HCT116 (cell line): ENCODE results near the gene CD82. TPM values are rescaled to one million over a fixed set of nuclear protein-coding genes. Genes with fewer than 3 reads are reported as not detected.

Source experiments
- ATAC-seq: fragments of 200-7000 bp; cut with Tn5 transposase; 2 replicates; pipeline ENCODE4 v1.9.1; 2020; ENCODE audit warnings: mild to moderate bottlenecking, moderate library complexity
- BruUV-seq: library from RNA; stranded (reverse); fragments of 400-500 nt; replicated peaks from 2 replicates; lab custom pipeline; 2021; lab: Mats Ljungman, UMichigan
- CTCF ChIA-PET: fragments of 300-600 bp; sonication (Branson Sonifier 250); formaldehyde crosslinking; loops from one replicate; lab custom pipeline; 2021; ENCODE audit warnings: antibody characterized with exemption; lab: Charles Lee
- POLR2A ChIA-PET: fragments of 300-600, 350-600 bp; sonication (Branson Sonifier 250); formaldehyde crosslinking; loops from one replicate; lab custom pipeline; 2021; ENCODE audit warnings: antibody characterized with exemption; lab: Charles Lee
- RAD21 ChIA-PET, 2 experiments: fragments of 300-600 bp; sonication (Branson Sonifier 250); formaldehyde crosslinking; loops; one replicate each; lab custom pipeline; 2023; ENCODE audit warnings: low total read pairs in 2 of 2; ENCODE audit not compliant: uncharacterized antibody in 2 of 2, unreplicated experiment in 2 of 2, low non-redundant PET in 1 of 2; lab: Charles Lee
- DNase-seq: peaks from one replicate; pipeline ENCODE4 v3.0.0-alpha.2; 2010; ENCODE audit warnings: low read depth, low spot score
- H2AFZ ChIP-seq: fragments of 200-600 bp; shearing (Covaris generic), sonication (generic); 2 replicates; pipeline ENCODE4 v1.6.1; 2017; ENCODE audit warnings: low read depth, mixed run types, mixed read lengths, antibody characterized with exemption, low read length; ENCODE audit not compliant: poor library complexity, severe bottlenecking
- H3K27ac ChIP-seq: 2 replicates; pipeline ENCODE4 v1.5.1; 2012; ENCODE audit warnings: low read depth, low read length
- H3K27me3 ChIP-seq: fragments of 200-600 bp; sonication (generic); 2 replicates; pipeline ENCODE4 v1.6.1; 2016; ENCODE audit warnings: mixed run types, low read length, mixed read lengths; ENCODE audit not compliant: insufficient read depth
- H3K36me3 ChIP-seq, 2 experiments: fragments of 200-500 bp in 1 of 2; fragments of 200-600 bp in 1 of 2; sonication (Bioruptor generic) in 1 of 2; sonication (generic) in 1 of 2; 2 replicates each; pipeline versions ENCODE4 v1.5.1 to v1.6.1; 2014 to 2016; ENCODE audit warnings: low read length in 2 of 2, inconsistent platforms in 1 of 2, mixed read lengths in 1 of 2, mixed run types in 1 of 2; ENCODE audit not compliant: insufficient read depth in 2 of 2, control insufficient read depth in 1 of 2
- H3K4me1 ChIP-seq, 2 experiments: fragments of 200-600 bp in 1 of 2; sonication (generic) in 1 of 2; 2 replicates each; pipeline versions ENCODE4 v1.5.1 to v1.6.1; 2012 to 2017; ENCODE audit warnings: low read length in 2 of 2, inconsistent platforms in 1 of 2, mild to moderate bottlenecking in 1 of 2, mixed read lengths in 1 of 2, mixed run types in 1 of 2, moderate library complexity in 1 of 2; ENCODE audit not compliant: insufficient read depth in 2 of 2, control insufficient read depth in 1 of 2
- H3K4me2 ChIP-seq: fragments of 200-600 bp; sonication (generic); 2 replicates; pipeline ENCODE4 v1.6.1; 2017; ENCODE audit warnings: mixed run types, low read length, mixed read lengths
- H3K4me3 ChIP-seq, 2 experiments: fragments of 200-600 bp in 1 of 2; sonication (generic) in 1 of 2; replicated peaks in 1 of 2; 2 replicates each; pipeline ENCODE4 v1.5.1; 2011 to 2016; ENCODE audit warnings: low read length in 2 of 2, control low read depth in 1 of 2, low read depth in 1 of 2, mild to moderate bottlenecking in 1 of 2, mixed read lengths in 1 of 2, mixed run types in 1 of 2
- H3K79me2 ChIP-seq: fragments of 200-600 bp; sonication (generic); 2 replicates; pipeline ENCODE4 v1.6.1; 2017; ENCODE audit warnings: mild to moderate bottlenecking, mixed run types, low read length, moderate library complexity, mixed read lengths; ENCODE audit not compliant: insufficient read depth
- H3K9ac ChIP-seq: fragments of 200-600 bp; sonication (generic); 2 replicates; pipeline ENCODE4 v1.6.1; 2016; ENCODE audit warnings: low read length, mixed read lengths
- H3K9me2 ChIP-seq: fragments of 200-600 bp; sonication (generic), shearing (Covaris generic); 2 replicates; pipeline ENCODE4 v1.6.1; 2017; ENCODE audit warnings: mixed run types, mild to moderate bottlenecking, moderate library complexity; ENCODE audit not compliant: insufficient read depth
- H3K9me3 ChIP-seq, 2 experiments: fragments of 200-500 bp in 1 of 2; fragments of 200-600 bp in 1 of 2; sonication (Bioruptor generic) in 1 of 2; sonication (generic) in 1 of 2; 2 replicates each; pipeline ENCODE4 v1.6.1; 2014 to 2017; ENCODE audit warnings: low read length in 2 of 2, mixed read lengths in 2 of 2, inconsistent platforms in 1 of 2, low read depth in 1 of 2, mild to moderate bottlenecking in 1 of 2, mixed run types in 1 of 2, moderate library complexity in 1 of 2; ENCODE audit not compliant: control insufficient read depth in 1 of 2, insufficient read depth in 1 of 2
- H4K20me1 ChIP-seq: fragments of 200-600 bp; sonication (generic), shearing (Covaris generic); 2 replicates; pipeline ENCODE4 v1.6.1; 2017; ENCODE audit warnings: mixed run types, mild to moderate bottlenecking, moderate library complexity; ENCODE audit not compliant: insufficient read depth
- ATF3 ChIP-seq: IDR thresholded peaks from 2 replicates; pipeline ENCODE4 v1.6.1; 2012
- CBX3 ChIP-seq: IDR thresholded peaks from 2 replicates; pipeline ENCODE4 v1.6.1; 2012; ENCODE audit warnings: low read depth
- CEBPB ChIP-seq: IDR thresholded peaks from 2 replicates; pipeline ENCODE4 v1.6.1; 2012; ENCODE audit warnings: low read depth
- EZH2 ChIP-seq: fragments of 200-600 bp; sonication (generic); IDR thresholded peaks from 2 replicates; pipeline ENCODE4 v1.6.1; 2017; ENCODE audit warnings: antibody characterized with exemption, mixed run types
- EZH2phosphoT487 ChIP-seq: fragments of 200-600 bp; IDR thresholded peaks from 2 replicates; pipeline ENCODE4 v1.6.1; 2018; ENCODE audit warnings: antibody characterized with exemption, borderline replicate concordance
- JUND ChIP-seq: IDR thresholded peaks from 2 replicates; pipeline ENCODE4 v1.6.1; 2012
- POLR2AphosphoS5 ChIP-seq: IDR thresholded peaks from 2 replicates; pipeline ENCODE4 v1.6.1; 2011; ENCODE audit warnings: mild to moderate bottlenecking, low read depth, low read length, moderate library complexity
- RAD21 ChIP-seq: IDR thresholded peaks from 2 replicates; pipeline ENCODE4 v1.6.1; 2012; ENCODE audit warnings: low read depth, mild to moderate bottlenecking
- SIN3A ChIP-seq: IDR thresholded peaks from 2 replicates; pipeline ENCODE4 v1.6.1; 2012; ENCODE audit warnings: low read depth
- SP1 ChIP-seq: IDR thresholded peaks from 2 replicates; pipeline ENCODE4 v1.6.1; 2012; ENCODE audit warnings: low read depth
- SRF ChIP-seq: IDR thresholded peaks from 2 replicates; pipeline ENCODE4 v1.6.1; 2012; ENCODE audit warnings: low read depth
- YY1 ChIP-seq: IDR thresholded peaks from 2 replicates; pipeline ENCODE4 v1.6.1; 2011; ENCODE audit warnings: low read length, low read depth, moderate library complexity, mild to moderate bottlenecking; ENCODE audit not compliant: insufficient replicate concordance; ENCODE audit errors: extremely low read depth
- intact Hi-C: fragments of 100-400 bp; cut with micrococcal nuclease; formaldehyde crosslinking; loops from 2 replicates; pipeline ENCODE4 v1.10.0; 2022
- total RNA-seq: library from RNA; stranded (reverse); gene quantifications from one replicate; pipeline ENCODE4 v1.2.1, GENCODE V29; 2021; ENCODE audit not compliant: unreplicated experiment
- TF ChIP-seq, protein P1 (sequence below): IDR thresholded peaks from 2 replicates; pipeline ENCODE4 v1.6.1; 2012; ENCODE audit warnings: low read depth
- TF ChIP-seq, protein P2 (sequence below): IDR thresholded peaks from 2 replicates; pipeline ENCODE4 v1.6.1; 2011; ENCODE audit warnings: mild to moderate bottlenecking, low read length, moderate library complexity; ENCODE audit not compliant: insufficient replicate concordance; ENCODE audit errors: extremely low read depth

CD82 gene
- total RNA-seq, 1 experiment from 2014 or later, result 16.7 TPM

DNA sequence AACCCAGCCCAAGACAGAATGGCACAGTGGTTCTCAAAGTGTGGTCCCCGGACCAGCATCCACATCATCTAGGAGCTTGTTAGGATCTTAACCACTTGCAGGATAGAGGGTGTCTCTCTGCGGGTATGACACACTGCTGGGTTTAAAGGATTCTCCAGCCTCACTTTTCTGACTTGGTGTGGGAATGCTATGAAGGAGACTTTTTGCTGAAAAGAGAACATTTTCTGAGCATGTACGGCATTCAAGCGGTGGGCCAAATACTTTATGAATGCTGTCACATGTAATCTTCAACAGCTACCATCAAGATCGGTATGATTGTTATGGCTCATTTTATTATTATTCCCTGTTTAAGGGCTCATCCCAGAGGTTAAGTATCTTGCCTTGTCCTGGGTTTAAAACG, 1.8 kb upstream of the CD82 start:
- H3K4me2 ChIP-seq, result no peak overlapping the region
- BruUV-seq, result no TSS peak

DNA sequence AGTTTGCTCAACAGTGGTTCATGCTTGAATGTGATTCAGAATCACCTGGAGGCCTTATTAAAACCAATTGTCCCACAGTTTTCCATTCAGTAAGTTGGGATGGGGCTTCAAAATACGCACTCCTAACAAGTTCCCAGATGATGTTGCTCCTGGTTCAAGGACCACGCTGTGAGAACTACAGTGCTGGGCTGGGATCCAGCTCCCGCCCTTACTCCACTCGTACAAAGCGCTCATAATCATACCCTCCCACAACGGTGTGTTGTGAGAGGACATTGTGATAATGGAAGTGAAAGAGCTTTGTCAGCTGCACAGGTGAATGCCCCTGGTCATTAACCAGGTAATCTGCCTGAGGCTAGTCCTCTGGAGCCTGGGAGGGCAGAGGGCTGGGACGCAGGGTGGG, 1.3 kb upstream of the CD82 start:
- peak overlapping the region; percentile 55; the same call in 1 of the 2 replicates for H3K9ac ChIP-seq
- no peaks in the 10 kb centered on the region for H4K20me1 ChIP-seq
- POLR2A ChIA-PET, result no interaction called here
- 0 out of 2 replicates have a peak, but pooled peaks cover 2% of the 10 kb centered on the region for H3K9me2 ChIP-seq
- H3K4me3 ChIP-seq, result no peak overlapping the region
- BruUV-seq, result no TSS peak
- H3K79me2 ChIP-seq, result no peaks in the 10 kb centered on the region
- no peak for ATAC-seq
- RAD21 ChIA-PET, result no interaction called here
- no peak for DNase-seq
- H3K27me3 ChIP-seq, result no peaks in the 10 kb centered on the region
- peaks cover 21 to 40% of the 10 kb centered on the region in 2 experiments for H3K4me1 ChIP-seq
- H3K4me2 ChIP-seq, result peak overlapping the region; percentile 83
- H2AFZ ChIP-seq, result no peak overlapping the region
- H3K36me3 ChIP-seq, result no peaks in the 10 kb centered on the region
- no peaks in the 10 kb centered on the region for H3K9me3 ChIP-seq
- no peak for TF ChIP-seq YY1
- TF ChIP-seq, protein P1, sequence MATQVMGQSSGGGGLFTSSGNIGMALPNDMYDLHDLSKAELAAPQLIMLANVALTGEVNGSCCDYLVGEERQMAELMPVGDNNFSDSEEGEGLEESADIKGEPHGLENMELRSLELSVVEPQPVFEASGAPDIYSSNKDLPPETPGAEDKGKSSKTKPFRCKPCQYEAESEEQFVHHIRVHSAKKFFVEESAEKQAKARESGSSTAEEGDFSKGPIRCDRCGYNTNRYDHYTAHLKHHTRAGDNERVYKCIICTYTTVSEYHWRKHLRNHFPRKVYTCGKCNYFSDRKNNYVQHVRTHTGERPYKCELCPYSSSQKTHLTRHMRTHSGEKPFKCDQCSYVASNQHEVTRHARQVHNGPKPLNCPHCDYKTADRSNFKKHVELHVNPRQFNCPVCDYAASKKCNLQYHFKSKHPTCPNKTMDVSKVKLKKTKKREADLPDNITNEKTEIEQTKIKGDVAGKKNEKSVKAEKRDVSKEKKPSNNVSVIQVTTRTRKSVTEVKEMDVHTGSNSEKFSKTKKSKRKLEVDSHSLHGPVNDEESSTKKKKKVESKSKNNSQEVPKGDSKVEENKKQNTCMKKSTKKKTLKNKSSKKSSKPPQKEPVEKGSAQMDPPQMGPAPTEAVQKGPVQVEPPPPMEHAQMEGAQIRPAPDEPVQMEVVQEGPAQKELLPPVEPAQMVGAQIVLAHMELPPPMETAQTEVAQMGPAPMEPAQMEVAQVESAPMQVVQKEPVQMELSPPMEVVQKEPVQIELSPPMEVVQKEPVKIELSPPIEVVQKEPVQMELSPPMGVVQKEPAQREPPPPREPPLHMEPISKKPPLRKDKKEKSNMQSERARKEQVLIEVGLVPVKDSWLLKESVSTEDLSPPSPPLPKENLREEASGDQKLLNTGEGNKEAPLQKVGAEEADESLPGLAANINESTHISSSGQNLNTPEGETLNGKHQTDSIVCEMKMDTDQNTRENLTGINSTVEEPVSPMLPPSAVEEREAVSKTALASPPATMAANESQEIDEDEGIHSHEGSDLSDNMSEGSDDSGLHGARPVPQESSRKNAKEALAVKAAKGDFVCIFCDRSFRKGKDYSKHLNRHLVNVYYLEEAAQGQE, result no peak
- TF ChIP-seq CBX3, result no peak
- TF ChIP-seq SP1, result no peak
- no peak for TF ChIP-seq EZH2
- no peak for TF ChIP-seq SIN3A
- TF ChIP-seq SRF, result no peak
- TF ChIP-seq, protein P2, sequence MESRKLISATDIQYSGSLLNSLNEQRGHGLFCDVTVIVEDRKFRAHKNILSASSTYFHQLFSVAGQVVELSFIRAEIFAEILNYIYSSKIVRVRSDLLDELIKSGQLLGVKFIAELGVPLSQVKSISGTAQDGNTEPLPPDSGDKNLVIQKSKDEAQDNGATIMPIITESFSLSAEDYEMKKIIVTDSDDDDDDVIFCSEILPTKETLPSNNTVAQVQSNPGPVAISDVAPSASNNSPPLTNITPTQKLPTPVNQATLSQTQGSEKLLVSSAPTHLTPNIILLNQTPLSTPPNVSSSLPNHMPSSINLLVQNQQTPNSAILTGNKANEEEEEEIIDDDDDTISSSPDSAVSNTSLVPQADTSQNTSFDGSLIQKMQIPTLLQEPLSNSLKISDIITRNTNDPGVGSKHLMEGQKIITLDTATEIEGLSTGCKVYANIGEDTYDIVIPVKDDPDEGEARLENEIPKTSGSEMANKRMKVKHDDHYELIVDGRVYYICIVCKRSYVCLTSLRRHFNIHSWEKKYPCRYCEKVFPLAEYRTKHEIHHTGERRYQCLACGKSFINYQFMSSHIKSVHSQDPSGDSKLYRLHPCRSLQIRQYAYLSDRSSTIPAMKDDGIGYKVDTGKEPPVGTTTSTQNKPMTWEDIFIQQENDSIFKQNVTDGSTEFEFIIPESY, result no peak
- TF ChIP-seq, all 23 proteins: peak for 0
- intact Hi-C loops, result no loop called here
- peak overlapping the region; percentile 83 for H3K27ac ChIP-seq
- CTCF ChIA-PET, result interaction anchor here (1.0 to 2.6 kb wide), 2 partner anchors 53 to 347 kb away, joined by 3 to 25 read pairs; no protein-coding TSS in a partner anchor

More for the DNA sequence above, 1.8 kb upstream of the CD82 start:
- H3K27ac ChIP-seq, result no peak overlapping the region
- DNase-seq (no peak), ATAC-seq (no peak)
- no peak overlapping the region for H2AFZ ChIP-seq
- H3K9me3 ChIP-seq, result no peaks in the 10 kb centered on the region
- no peak overlapping the region for H3K4me3 ChIP-seq
- POLR2A ChIA-PET, result no interaction called here
- RAD21 ChIA-PET, result no interaction called here
- H4K20me1 ChIP-seq, result no peaks in the 10 kb centered on the region
- H3K9me2 ChIP-seq, result 0 out of 2 replicates have a peak, but pooled peaks cover 2% of the 10 kb centered on the region
- no peaks in the 10 kb centered on the region for H3K79me2 ChIP-seq
- H3K36me3 ChIP-seq, result no peaks in the 10 kb centered on the region
- no peak overlapping the region for H3K9ac ChIP-seq
- CTCF ChIA-PET, result interaction anchor here (1.0 to 2.6 kb wide), 3 partner anchors 54 to 348 kb away, joined by 3 to 25 read pairs (median 9); no protein-coding TSS in a partner anchor
- TF ChIP-seq EZH2 (no peak), POLR2AphosphoS5 (no peak), CEBPB (no peak), JUND (no peak), EZH2phosphoT487 (no peak), CBX3 (no peak), ATF3 (no peak), RAD21 (no peak)
- no peaks in the 10 kb centered on the region for H3K27me3 ChIP-seq
- intact Hi-C loops, result no loop called here
- peaks cover 21 to 35% of the 10 kb centered on the region in 2 experiments for H3K4me1 ChIP-seq
